IPS-15b (cell line): ENCODE measurements around the gene FAM240A.
A peak's percentile ranks its signal among the peaks of the same experiment; 100 is the strongest.

ENCODE experiments used
- H3K27me3 ChIP-seq: one replicate; pipeline ENCODE4 v1.6.1; 2013; ENCODE audit warnings: low read length; ENCODE audit not compliant: control insufficient read depth, insufficient read depth
- H3K36me3 ChIP-seq: one replicate; pipeline ENCODE4 v1.6.1; 2013; ENCODE audit warnings: low read length; ENCODE audit not compliant: control insufficient read depth, insufficient read depth
- H3K4me1 ChIP-seq: one replicate; pipeline ENCODE4 v1.6.1; 2013; ENCODE audit warnings: mild to moderate bottlenecking, low read length; ENCODE audit not compliant: control insufficient read depth, insufficient read depth
- H3K4me3 ChIP-seq: one replicate; pipeline ENCODE4 v1.5.1; 2013; ENCODE audit warnings: low read depth, low read length
- H3K9ac ChIP-seq: one replicate; pipeline ENCODE4 v1.6.1; 2013; ENCODE audit warnings: low read depth, mild to moderate bottlenecking, low read length
- H3K9me3 ChIP-seq: one replicate; pipeline ENCODE4 v1.6.1; 2013; ENCODE audit warnings: mild to moderate bottlenecking, low read length; ENCODE audit not compliant: control insufficient read depth, insufficient read depth

The FAM240A gene

GRCh38 chr3:46615050-46615775 is 2.9 kb downstream of the FAM240A start:
- Histone ChIP-seq H3K4me1 (peaks cover 6% of the 10 kb centered on the region), H3K36me3 (no peaks in the 10 kb centered on the region), H3K27me3 (no peaks in the 10 kb centered on the region), H3K4me3 (no peak overlapping the region), H3K9ac (no peak overlapping the region), H3K9me3 (no peaks in the 10 kb centered on the region)

- no peaks in the 10 kb centered on the region for H3K27me3 ChIP-seq
- no peak overlapping the region for H3K4me3 ChIP-seq
- H3K4me1 ChIP-seq, result peaks cover 6% of the 10 kb centered on the region
- no peaks in the 10 kb centered on the region for H3K9me3 ChIP-seq
- no peak overlapping the region for H3K9ac ChIP-seq
- no peaks in the 10 kb centered on the region for H3K36me3 ChIP-seq
These were observed 3.7 kb downstream of the FAM240A start for GRCh38 chr3:46615976-46616375.

GRCh38 chr3:46617941-46618340 is 5.6 kb downstream of the FAM240A start:
- H3K9ac ChIP-seq, result no peak overlapping the region
- no peaks in the 10 kb centered on the region for H3K36me3 ChIP-seq
- no peaks in the 10 kb centered on the region for H3K27me3 ChIP-seq
- no peak overlapping the region for H3K4me3 ChIP-seq
- peaks cover 6% of the 10 kb centered on the region for H3K4me1 ChIP-seq
- no peaks in the 10 kb centered on the region for H3K9me3 ChIP-seq

- no peaks in the 10 kb centered on the region for H3K27me3 ChIP-seq
- H3K36me3 ChIP-seq, result no peaks in the 10 kb centered on the region
These were observed 7.8 kb downstream of the FAM240A start for GRCh38 chr3:46619845-46620778.

DNA sequence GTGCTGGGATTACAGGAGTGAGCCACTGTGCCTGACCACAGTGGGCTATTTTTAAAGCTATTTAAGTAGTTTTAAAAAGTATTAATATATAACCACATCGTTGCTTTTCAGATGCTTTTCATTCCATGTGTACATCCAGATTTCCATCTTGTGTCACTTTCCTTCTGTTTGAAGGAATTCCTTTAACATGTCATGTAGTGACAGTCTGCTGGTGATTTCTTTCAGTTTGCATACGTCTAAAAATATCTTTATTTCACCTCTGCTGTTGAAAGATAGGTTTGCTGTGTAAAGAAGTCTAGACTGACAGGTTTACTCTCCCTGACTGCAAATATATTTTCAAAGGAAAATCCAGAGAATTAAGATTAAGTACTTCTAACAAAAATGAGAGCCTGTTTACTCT is 12.2 kb downstream of the FAM240A start:
- Histone ChIP-seq H3K36me3 (no peaks in the 10 kb centered on the region), H3K9ac (no peak overlapping the region), H3K27me3 (no peaks in the 10 kb centered on the region), H3K4me1 (peaks cover 17% of the 10 kb centered on the region), H3K4me3 (no peak overlapping the region), H3K9me3 (no peaks in the 10 kb centered on the region)

More at GRCh38 chr3:46619845-46620778, 7.8 kb downstream of the FAM240A start:
- Histone ChIP-seq H3K9ac (no peak overlapping the region), H3K9me3 (no peaks in the 10 kb centered on the region), H3K4me1 (peaks cover 6% of the 10 kb centered on the region), H3K4me3 (no peak overlapping the region)

- Histone ChIP-seq H3K4me3 (no peak overlapping the region), H3K4me1 (peaks cover 13% of the 10 kb centered on the region), H3K27me3 (no peaks in the 10 kb centered on the region), H3K9me3 (no peaks in the 10 kb centered on the region), H3K9ac (no peak overlapping the region), H3K36me3 (no peaks in the 10 kb centered on the region)
These were observed 12.7 kb downstream of the FAM240A start for GRCh38 chr3:46624975-46625490.

DNA sequence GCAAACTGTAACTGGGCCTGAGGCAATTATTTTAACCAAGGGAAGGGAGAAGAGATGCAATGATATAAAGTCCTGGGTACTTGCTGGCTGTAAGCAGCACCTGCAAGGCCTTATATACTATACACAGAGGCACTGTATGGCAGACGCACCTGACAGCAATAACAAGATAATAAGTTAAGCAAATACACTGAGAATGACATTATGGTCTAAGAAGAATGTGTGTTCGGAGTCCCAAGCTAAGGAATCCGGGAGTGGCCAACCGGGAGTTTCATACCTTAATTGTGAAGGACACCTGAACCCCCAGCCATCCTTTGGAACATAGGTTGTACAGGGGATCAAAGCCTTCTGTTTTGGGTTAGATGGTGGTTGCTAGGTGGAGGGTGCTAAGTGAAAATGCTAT is 13.7 kb downstream of the FAM240A start:
- Histone ChIP-seq H3K9me3 (no peaks in the 10 kb centered on the region), H3K4me1 (peaks cover 11% of the 10 kb centered on the region), H3K27me3 (no peaks in the 10 kb centered on the region), H3K9ac (no peak overlapping the region), H3K4me3 (no peak overlapping the region), H3K36me3 (no peaks in the 10 kb centered on the region)

DNA sequence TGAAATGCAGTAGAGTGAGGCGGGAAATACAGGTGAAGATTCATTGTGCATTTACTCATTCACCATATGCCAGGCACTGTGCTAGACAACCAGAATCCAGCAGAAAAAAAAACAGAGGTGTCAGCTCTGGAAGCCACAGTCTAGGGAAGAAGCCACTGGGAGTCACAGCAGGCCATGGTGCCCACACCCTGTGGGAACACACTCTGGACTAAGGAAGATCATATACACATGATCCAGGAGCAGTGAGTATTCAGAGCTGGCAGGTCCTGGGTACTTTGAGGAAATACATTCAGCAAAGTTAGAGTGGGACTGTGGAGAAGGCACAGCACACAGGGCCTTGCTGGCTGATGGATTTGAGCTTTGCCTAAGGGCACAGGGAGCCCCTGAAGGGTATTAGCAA is 14.8 kb downstream of the FAM240A start:
- H3K4me1 ChIP-seq, result peaks cover 11% of the 10 kb centered on the region
- H3K4me3 ChIP-seq, result no peak overlapping the region
- no peaks in the 10 kb centered on the region for H3K9me3 ChIP-seq
- H3K27me3 ChIP-seq, result no peaks in the 10 kb centered on the region
- H3K36me3 ChIP-seq, result no peaks in the 10 kb centered on the region
- no peak overlapping the region for H3K9ac ChIP-seq

DNA sequence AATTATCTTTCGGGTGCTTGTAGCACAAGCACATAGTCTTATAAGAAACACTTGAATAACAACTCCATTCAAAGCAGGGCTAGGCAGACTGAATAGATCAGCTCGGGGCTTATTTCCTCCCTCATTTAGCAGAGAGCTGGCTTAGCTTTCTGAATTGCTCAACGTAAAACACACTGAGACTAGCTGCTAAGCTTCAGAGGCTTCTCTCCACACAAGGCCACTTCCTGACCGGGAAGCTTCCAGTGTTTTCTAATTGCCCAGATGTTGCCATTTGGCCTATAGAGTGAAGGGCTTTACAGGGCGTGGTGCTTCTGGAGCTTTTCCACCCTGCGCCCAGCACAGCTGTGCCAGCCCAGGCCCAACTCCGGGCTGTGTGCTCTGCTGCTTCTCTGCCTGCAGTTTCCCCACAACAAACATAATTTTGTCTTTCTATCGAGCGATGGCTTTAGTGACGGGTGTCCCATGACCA is 16.6 kb downstream of the FAM240A start:
- H3K4me3 ChIP-seq, result peak overlapping the region; percentile 48
- no peak overlapping the region for H3K9ac ChIP-seq

DNA sequence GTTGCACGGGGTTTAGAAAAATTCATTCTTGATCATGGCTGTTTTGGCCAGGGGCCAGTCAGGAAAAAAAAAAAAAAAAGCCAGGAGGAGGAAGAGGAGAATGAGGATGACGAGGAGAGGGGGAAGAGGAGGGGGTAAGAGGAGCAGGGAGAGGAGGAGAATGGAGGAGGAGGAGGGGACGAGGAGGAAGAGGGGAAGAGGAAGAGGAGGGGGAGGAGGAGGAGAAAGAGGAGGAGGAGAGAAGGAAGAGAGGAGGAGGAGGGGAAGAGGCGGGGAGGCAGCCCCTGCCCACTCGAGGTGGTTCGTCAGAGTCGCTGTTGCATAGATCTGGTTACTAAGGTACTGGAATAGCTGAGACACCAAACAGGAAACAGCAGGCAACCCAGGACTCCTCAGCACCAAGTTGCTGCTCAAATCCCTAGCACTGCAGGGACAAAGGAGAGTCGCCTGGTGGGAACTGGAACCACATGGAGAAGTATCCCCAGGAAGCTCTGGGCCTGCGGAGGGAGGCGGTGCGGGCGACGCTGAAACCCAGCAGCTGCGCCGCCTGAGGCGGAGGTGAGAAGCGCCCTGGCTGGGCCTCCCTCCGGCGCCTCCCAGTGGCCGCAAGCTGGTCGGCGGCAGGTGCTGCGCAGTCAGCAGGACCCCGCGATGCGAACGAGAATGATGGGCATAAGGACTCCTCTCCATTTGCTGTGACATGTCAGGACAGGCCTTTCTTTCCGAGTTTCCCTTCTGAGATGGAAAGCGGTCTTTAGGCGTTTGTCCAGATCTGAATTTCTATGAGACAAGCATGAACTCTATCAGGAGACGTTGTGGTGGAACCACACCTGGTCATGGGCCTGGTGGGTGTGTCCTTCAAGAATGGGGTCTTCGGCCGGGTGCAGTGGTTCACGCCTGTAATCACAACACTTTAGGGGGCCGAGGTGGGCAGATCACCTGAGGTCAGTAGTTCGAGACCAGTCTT is 17.5 kb downstream of the FAM240A start:
- no peaks in the 10 kb centered on the region for H3K9me3 ChIP-seq
- peak overlapping the region; percentile 48 for H3K4me3 ChIP-seq
- no peaks in the 10 kb centered on the region for H3K36me3 ChIP-seq
- peaks cover 11% of the 10 kb centered on the region for H3K4me1 ChIP-seq
- H3K9ac ChIP-seq, result peak overlapping the region; percentile 66
- no peaks in the 10 kb centered on the region for H3K27me3 ChIP-seq

More for the DNA sequence above, 16.6 kb downstream of the FAM240A start:
- H3K27me3 ChIP-seq, result no peaks in the 10 kb centered on the region
- H3K4me1 ChIP-seq, result peaks cover 11% of the 10 kb centered on the region
- no peaks in the 10 kb centered on the region for H3K9me3 ChIP-seq
- no peaks in the 10 kb centered on the region for H3K36me3 ChIP-seq

- no peaks in the 10 kb centered on the region for H3K27me3 ChIP-seq
- peaks cover 11% of the 10 kb centered on the region for H3K4me1 ChIP-seq
- no peak overlapping the region for H3K9ac ChIP-seq
- H3K9me3 ChIP-seq, result no peaks in the 10 kb centered on the region
- no peak overlapping the region for H3K4me3 ChIP-seq
- no peaks in the 10 kb centered on the region for H3K36me3 ChIP-seq
These were observed 20.5 kb downstream of the FAM240A start for GRCh38 chr3:46632792-46633191.
